K562 (cell line): Measurements from ENCODE around the gene MICU2. TPM values are rescaled to one million over a fixed set of nuclear protein-coding genes. Genes with fewer than 3 reads are reported as not detected.

ENCODE experiments used
- ADNP ChIP-seq: fragments of 200-800 bp; sonication (Bioruptor generic); IDR thresholded peaks from 2 replicates; pipeline ENCODE4 v1.6.1; 2016; ENCODE audit warnings: missing genetic modification characterization, missing compliant biosample characterization
- ARNT ChIP-seq, 2 experiments: fragments of 450-650 bp; IDR thresholded peaks; 2 replicates each; pipeline ENCODE4 v1.6.1; 2016; ENCODE audit warnings: mild to moderate bottlenecking in 1 of 2
- ATF7 ChIP-seq: fragments of 450-650 bp; IDR thresholded peaks from 2 replicates; pipeline ENCODE4 v1.7.1; 2014; ENCODE audit warnings: mild to moderate bottlenecking, moderate library complexity
- BHLHE40 ChIP-seq: IDR thresholded peaks from 2 replicates; pipeline ENCODE4 v1.6.1; 2011; ENCODE audit warnings: low read length, improper control_type of control experiment
- BMI1 ChIP-seq: fragments of 150-350 bp; IDR thresholded peaks from 2 replicates; pipeline ENCODE4 v1.6.1; 2014; ENCODE audit warnings: low read length
- BRD4 ChIP-seq: fragments of 200-600 bp; sonication (generic); IDR thresholded peaks from 2 replicates; pipeline ENCODE4 v1.6.1; 2017; ENCODE audit warnings: inconsistent platforms
- ESRRA ChIP-seq: fragments of 450-650 bp; IDR thresholded peaks from 2 replicates; pipeline ENCODE4 v1.6.1; 2014; ENCODE audit warnings: low read depth, mild to moderate bottlenecking, moderate library complexity, borderline replicate concordance
- GATAD2A ChIP-seq: fragments of 450-650 bp; IDR thresholded peaks from 2 replicates; pipeline ENCODE4 v1.6.1; 2017
- MXI1 ChIP-seq: IDR thresholded peaks from 2 replicates; pipeline ENCODE4 v1.6.1; 2011; ENCODE audit warnings: low read depth, mild to moderate bottlenecking, improper control_type of control experiment, low read length
- POLR2AphosphoS5 ChIP-seq: IDR thresholded peaks from 2 replicates; pipeline ENCODE4 v1.6.1; 2011; ENCODE audit warnings: mild to moderate bottlenecking, low read depth, low read length, moderate library complexity; ENCODE audit not compliant: control insufficient read depth, insufficient read depth
- PTRF ChIP-seq: fragments of 450-650 bp; IDR thresholded peaks from 2 replicates; pipeline ENCODE4 v1.6.1; 2016; ENCODE audit warnings: mild to moderate bottlenecking, missing genetic modification characterization, missing compliant biosample characterization
- RBM14 ChIP-seq: fragments of 200-400 bp; formaldehyde crosslinking; IDR thresholded peaks from 2 replicates; pipeline ENCODE4 v1.6.1; 2018; ENCODE audit warnings: low read depth, mild to moderate bottlenecking, low read length, moderate library complexity, borderline replicate concordance; ENCODE audit not compliant: insufficient read depth
- RFX7 ChIP-seq: fragments of 250-450 bp; sonication (Bioruptor Pico); IDR thresholded peaks from 2 replicates; pipeline ENCODE4 v1.5.1; 2021; ENCODE audit warnings: mild to moderate bottlenecking
- STAT5A ChIP-seq: IDR thresholded peaks from 2 replicates; pipeline ENCODE4 v1.6.1; 2012; ENCODE audit warnings: low read length, inconsistent platforms, borderline replicate concordance
- TAF1 ChIP-seq: IDR thresholded peaks from 2 replicates; pipeline ENCODE4 v1.6.1; 2011; ENCODE audit warnings: mild to moderate bottlenecking, low read length, moderate library complexity; ENCODE audit not compliant: insufficient read depth, control insufficient read depth, severe bottlenecking; ENCODE audit errors: extremely low read depth
- TARDBP ChIP-seq: fragments of 450-650 bp; IDR thresholded peaks from 2 replicates; pipeline ENCODE4 v1.6.1; 2016
- TBP ChIP-seq: optimal IDR thresholded peaks from 2 replicates; pipeline ENCODE3; 2011; ENCODE audit warnings: low read depth, low read length, improper control_type of control experiment
- ZFP30 ChIP-seq: fragments of 250-450 bp; sonication (Bioruptor Pico); IDR thresholded peaks from 2 replicates; pipeline ENCODE4 v1.8.0; 2022; ENCODE audit warnings: moderate library complexity, mild to moderate bottlenecking, inconsistent platforms, borderline replicate concordance
- ZFPM2 ChIP-seq: fragments of 250-450 bp; sonication (Bioruptor Pico); IDR thresholded peaks from 2 replicates; pipeline ENCODE4 v1.5.1; 2022; ENCODE audit warnings: mild to moderate bottlenecking
- ZNF224 ChIP-seq: sonication (generic); formaldehyde crosslinking; IDR thresholded peaks from 2 replicates; pipeline ENCODE4 v1.8.0; 2022; ENCODE audit warnings: mild to moderate bottlenecking, missing genetic modification reagents
- ZNF23 ChIP-seq: fragments of 250-450 bp; sonication (Bioruptor Pico); IDR thresholded peaks from 2 replicates; pipeline ENCODE4 v1.4.0; 2020; ENCODE audit warnings: mild to moderate bottlenecking
- ZNF274 ChIP-seq: IDR thresholded peaks from 2 replicates; pipeline ENCODE4 v1.6.1; 2011; ENCODE audit warnings: low read depth, mild to moderate bottlenecking, low read length, moderate library complexity, borderline replicate concordance
- polyA plus RNA-seq, 8 experiments: library from polyadenylated mRNA; depleted of rRNA in 4 of 8; stranded (reverse) in 5 of 8; unstranded in 3 of 8; fragments of >200 nt; fragmentation: Nextera tagmentation in 2 of 8; fragmentation: Illumina TruSeq in 1 of 8; extraction: Ambion mirVana in 2 of 8; extraction: Trizol in 1 of 8; gene quantifications; 2 replicates each; pipeline versions ENCODE4 v1.2.1 to v1.2.3, GENCODE V29; 2011 to 2014; ENCODE audit warnings: inconsistent platforms in 1 of 8, missing spikeins in 1 of 8
- total RNA-seq, 7 experiments: library from RNA; depleted of rRNA in 6 of 7; stranded (reverse); fragments of >200 nt in 6 of 7; fragmentation: Illumina TruSeq in 2 of 7; extraction: Trizol in 2 of 7; gene quantifications; 2 replicates each; pipeline versions ENCODE4 v1.2.1 to v1.2.3, GENCODE V29; 2011 to 2021; ENCODE audit warnings: low replicate concordance in 1 of 7
- TF ChIP-seq, protein P1 (sequence below): sonication (generic); formaldehyde crosslinking; IDR thresholded peaks from 2 replicates; pipeline ENCODE4 v1.8.0; 2022; ENCODE audit warnings: missing genetic modification reagents, mild to moderate bottlenecking, moderate library complexity, borderline replicate concordance
- TF ChIP-seq, protein P2 (sequence below): sonication (generic); formaldehyde crosslinking; IDR thresholded peaks from 2 replicates; pipeline ENCODE4 v1.8.1; 2022; ENCODE audit warnings: missing genetic modification reagents
- TF ChIP-seq, protein P3 (sequence below): conservative IDR thresholded peaks from 2 replicates; pipeline ENCODE4 v1.6.1; 2011; ENCODE audit warnings: low read depth, mild to moderate bottlenecking, low read length; ENCODE audit not compliant: control insufficient read depth

Gene MICU2
- total and polyA plus RNA-seq, 9 of the 15 experiments (the other 6 are each of a cell fraction or from before 2014, with no cell fraction given): 9.1 to 41.8 (median 33.4) TPM

DNA sequence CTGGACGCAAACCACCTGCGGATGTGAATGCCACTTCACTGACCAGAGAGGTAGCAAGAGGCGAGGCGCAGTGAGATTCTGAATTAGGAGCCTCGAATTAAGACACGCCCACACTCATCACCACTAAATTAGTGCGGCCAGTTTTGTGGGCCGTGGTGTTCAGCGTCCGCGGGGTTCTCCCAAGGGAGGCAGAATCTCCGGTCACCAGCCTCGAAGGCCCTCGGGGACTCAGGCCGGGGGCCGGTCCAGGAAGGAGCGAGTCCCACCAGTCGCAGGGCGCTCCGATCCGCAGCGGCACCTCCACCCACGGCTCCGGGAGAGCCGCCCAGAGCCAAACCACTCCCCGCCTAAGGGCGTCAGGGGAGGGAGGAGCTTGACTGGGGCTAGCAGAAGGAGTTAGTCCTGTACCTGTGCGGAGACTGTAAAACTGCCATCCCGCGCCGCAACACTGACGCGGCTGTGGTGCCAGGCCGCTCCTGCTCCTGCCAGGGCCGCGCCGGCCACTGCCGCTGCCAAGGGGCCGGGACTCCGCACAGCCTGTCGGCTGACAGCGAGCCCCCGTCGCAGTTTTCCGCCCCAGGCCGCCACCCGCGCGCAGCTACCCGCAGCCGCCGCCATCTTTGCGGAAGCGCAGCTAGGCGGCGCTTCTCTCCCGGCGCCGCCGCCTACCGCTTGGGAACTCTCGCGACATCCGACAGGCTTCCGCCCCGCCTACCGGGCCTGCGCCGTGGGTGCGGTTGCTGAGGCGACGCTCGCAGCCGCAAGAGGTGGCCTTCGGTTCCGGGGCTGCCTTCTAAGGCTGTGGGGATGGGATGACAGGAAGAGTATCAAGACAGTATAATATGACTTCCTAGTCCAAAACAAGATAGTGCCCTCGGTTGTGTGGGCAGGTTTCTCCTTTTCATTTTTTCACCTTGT lies at the start of gene MICU2 (continued):
- no peak for TF ChIP-seq ZNF274
- TF ChIP-seq, protein P1, sequence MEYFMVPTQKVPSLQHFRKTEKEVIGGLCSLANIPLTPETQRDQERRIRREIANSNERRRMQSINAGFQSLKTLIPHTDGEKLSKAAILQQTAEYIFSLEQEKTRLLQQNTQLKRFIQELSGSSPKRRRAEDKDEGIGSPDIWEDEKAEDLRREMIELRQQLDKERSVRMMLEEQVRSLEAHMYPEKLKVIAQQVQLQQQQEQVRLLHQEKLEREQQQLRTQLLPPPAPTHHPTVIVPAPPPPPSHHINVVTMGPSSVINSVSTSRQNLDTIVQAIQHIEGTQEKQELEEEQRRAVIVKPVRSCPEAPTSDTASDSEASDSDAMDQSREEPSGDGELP (CRISPR knock-in tag): peak; percentile 56; the same call in 1 of the 2 replicates
- TF ChIP-seq ARNT (IDR thresholded peaks at IDR 0.05): no peak
- no peak; the same call in 1 of the 2 replicates for TF ChIP-seq TARDBP
- peak; percentile 48; the same call in 1 of the 2 replicates for TF ChIP-seq ESRRA
- peak; percentile 96 for TF ChIP-seq TBP
- TF ChIP-seq TAF1: peak; percentile 90
- TF ChIP-seq ADNP (tag): no peak
- TF ChIP-seq ZNF23 (CRISPR knock-in tag): no peak
- no peak for TF ChIP-seq BRD4
- TF ChIP-seq RBM14: peak; percentile 73; the same call in 1 of the 2 replicates
- no peak for TF ChIP-seq PTRF
- TF ChIP-seq BHLHE40: no peak
- TF ChIP-seq, protein P2, sequence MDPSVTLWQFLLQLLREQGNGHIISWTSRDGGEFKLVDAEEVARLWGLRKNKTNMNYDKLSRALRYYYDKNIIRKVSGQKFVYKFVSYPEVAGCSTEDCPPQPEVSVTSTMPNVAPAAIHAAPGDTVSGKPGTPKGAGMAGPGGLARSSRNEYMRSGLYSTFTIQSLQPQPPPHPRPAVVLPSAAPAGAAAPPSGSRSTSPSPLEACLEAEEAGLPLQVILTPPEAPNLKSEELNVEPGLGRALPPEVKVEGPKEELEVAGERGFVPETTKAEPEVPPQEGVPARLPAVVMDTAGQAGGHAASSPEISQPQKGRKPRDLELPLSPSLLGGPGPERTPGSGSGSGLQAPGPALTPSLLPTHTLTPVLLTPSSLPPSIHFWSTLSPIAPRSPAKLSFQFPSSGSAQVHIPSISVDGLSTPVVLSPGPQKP (CRISPR knock-in tag): no peak
- no peak for TF ChIP-seq ZFP30
- TF ChIP-seq BMI1: peak; percentile 42; the same call in 1 of the 2 replicates
- TF ChIP-seq, protein P3, sequence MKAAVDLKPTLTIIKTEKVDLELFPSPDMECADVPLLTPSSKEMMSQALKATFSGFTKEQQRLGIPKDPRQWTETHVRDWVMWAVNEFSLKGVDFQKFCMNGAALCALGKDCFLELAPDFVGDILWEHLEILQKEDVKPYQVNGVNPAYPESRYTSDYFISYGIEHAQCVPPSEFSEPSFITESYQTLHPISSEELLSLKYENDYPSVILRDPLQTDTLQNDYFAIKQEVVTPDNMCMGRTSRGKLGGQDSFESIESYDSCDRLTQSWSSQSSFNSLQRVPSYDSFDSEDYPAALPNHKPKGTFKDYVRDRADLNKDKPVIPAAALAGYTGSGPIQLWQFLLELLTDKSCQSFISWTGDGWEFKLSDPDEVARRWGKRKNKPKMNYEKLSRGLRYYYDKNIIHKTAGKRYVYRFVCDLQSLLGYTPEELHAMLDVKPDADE: peak; percentile 47; the same call in 1 of the 2 replicates
- TF ChIP-seq MXI1: peak; percentile 70; the same call in 1 of the 2 replicates
- peak; percentile 76; the same call in 1 of the 2 replicates for TF ChIP-seq POLR2AphosphoS5
- no peak for TF ChIP-seq STAT5A
- TF ChIP-seq ATF7: peak; percentile 64; the same call in 1 of the 2 replicates
- no peak for TF ChIP-seq ZFPM2
- TF ChIP-seq ZNF224 (CRISPR knock-in tag): no peak
- no peak for TF ChIP-seq RFX7 (CRISPR knock-in tag)
- TF ChIP-seq GATAD2A: no peak
